ENCODE results near the gene MAD2L1. TPM values are rescaled to one million over a fixed set of nuclear protein-coding genes. Genes with fewer than 3 reads are reported as not detected.
A peak's percentile ranks its signal among the peaks of the same experiment; 100 is the strongest.
"Not testable (repeated sequence)": the region's sequence is repeated elsewhere in the genome, so short reads cannot be mapped to it uniquely, and the experiment has no call there.

Gene MAD2L1
- total and polyA plus RNA-seq, 10 donors, result 3.3 to 13.7 (median 5.0) TPM

DNA sequence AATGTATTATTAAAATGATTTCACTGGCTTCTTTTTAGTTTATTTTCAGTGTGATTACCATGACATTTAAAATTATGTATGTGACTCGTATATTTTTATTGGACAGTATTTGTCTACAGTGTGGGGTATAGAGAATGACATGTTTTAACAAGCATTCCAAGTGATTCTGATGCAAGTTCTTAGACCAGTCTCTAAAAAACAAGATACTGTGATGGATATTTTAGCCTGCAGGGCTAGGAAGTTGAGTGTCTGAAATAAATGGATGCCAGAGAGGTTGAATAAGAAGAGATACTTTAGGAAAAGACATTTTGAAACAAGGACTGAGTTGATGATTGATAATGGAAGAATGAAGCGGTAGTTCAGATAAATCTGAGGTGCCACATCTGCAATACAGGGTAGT lies 3.5 kb upstream of the MAD2L1 start:
- H3K27ac ChIP-seq, result no peak overlapping the region
- intact Hi-C loops (cut with DNase I; ENCODE audit: low total_unique reads), result no loop called here
- TF ChIP-seq POLR2A (IDR thresholded peaks at IDR 0.05), result no peak
- TF ChIP-seq POLR2AphosphoS5 (IDR thresholded peaks at IDR 0.05), result no peak
- TF ChIP-seq CTCF (IDR thresholded peaks at IDR 0.05 in 8 of 11, conservative IDR thresholded peaks at IDR 0.05 in 3 of 11), result no peak
- H3K4me1 ChIP-seq, result peaks cover 14 to 50% (median 35%) of the 10 kb centered on the region in 6 donors
- 62 to 95% (median 69%) methylated on average over 2 of the region's 2 CpGs for WGBS, 5 donors
- H3K9me3 ChIP-seq, result no peaks in the 10 kb centered on the region
- H3K4me3 ChIP-seq, result no peak overlapping the region
- H3K36me3 ChIP-seq, result no peaks in the 10 kb centered on the region
- no peaks in the 10 kb centered on the region for H3K27me3 ChIP-seq (replicated peaks in 1 of 7)
- no peak for DNase-seq

GRCh38 chr4:120065974-120066516 lies 603 bp downstream of the MAD2L1 start:
- H3K36me3 ChIP-seq, result no peaks in the 10 kb centered on the region
- TF ChIP-seq CTCF (IDR thresholded peaks at IDR 0.05 in 8 of 11, conservative IDR thresholded peaks at IDR 0.05 in 3 of 11) (no peak), POLR2AphosphoS5 (IDR thresholded peaks at IDR 0.05) (no peak), POLR2A (IDR thresholded peaks at IDR 0.05) (no peak)
- intact Hi-C loops (cut with DNase I; ENCODE audit: low total_unique reads), result no loop called here
- H3K27me3 ChIP-seq (replicated peaks in 1 of 7), result no peaks in the 10 kb centered on the region
- H3K9me3 ChIP-seq, result no peaks in the 10 kb centered on the region
- peak overlapping the region; percentile 58 to 87 (median 69) for H3K4me3 ChIP-seq
- WGBS, 5 donors, result 0 to 2% (median 1%) methylated on average over 15 of the region's 15 CpGs
- peak overlapping the region; percentile 95 to 99 (median 98) for H3K27ac ChIP-seq
- DNase-seq, result no peak
- H3K4me1 ChIP-seq, result peaks cover 14 to 58% (median 31%) of the 10 kb centered on the region in 6 donors

DNA sequence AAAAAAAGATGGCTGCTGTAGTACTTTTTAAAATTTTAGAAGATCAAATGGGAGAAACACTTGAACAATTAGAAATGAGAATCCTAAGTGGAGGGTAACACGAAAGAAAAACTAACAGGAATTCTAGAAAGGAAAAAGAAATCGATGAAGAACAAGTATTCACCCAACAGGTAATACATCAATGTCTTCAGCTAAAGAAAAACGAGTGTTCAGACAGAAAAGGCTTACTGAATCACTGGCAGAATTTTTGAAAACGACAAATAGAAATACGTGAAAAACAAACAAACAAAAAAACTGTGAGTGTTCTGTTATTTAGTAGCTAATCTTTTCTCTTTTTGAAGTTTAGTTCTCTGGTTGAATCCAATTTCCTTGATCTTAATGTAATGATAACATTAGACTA lies 1.8 kb downstream of the MAD2L1 start:
- WGBS, 5 donors, result 52 to 72% (median 67%) methylated on average over 5 of the region's 5 CpGs
- intact Hi-C loops (cut with DNase I; ENCODE audit: low total_unique reads), result no loop called here
- peaks cover 14 to 55% (median 29%) of the 10 kb centered on the region in 6 donors for H3K4me1 ChIP-seq

GRCh38 chr4:120063711-120064110 lies 2.9 kb downstream of the MAD2L1 start:
- Histone ChIP-seq H3K36me3 (peaks cover 0 to 17% (median 0%) of the 10 kb centered on the region in 6 donors), H3K4me1 (peaks cover 14 to 43% (median 28%) of the 10 kb centered on the region in 6 donors)
- H3K27me3 ChIP-seq (replicated peaks in 1 of 7); H3K9me3 ChIP-seq; H3K4me3 ChIP-seq; DNase-seq; H3K27ac ChIP-seq; intact Hi-C loops (cut with DNase I; ENCODE audit: low total_unique reads): not testable (repeated sequence)
- 90 to 96% (median 93%) methylated on average over 9 of the region's 9 CpGs for WGBS, 5 donors

More for the DNA sequence above, 1.8 kb downstream of the MAD2L1 start:
- DNase-seq, result no peak
- TF ChIP-seq POLR2AphosphoS5 (IDR thresholded peaks at IDR 0.05) (no peak), POLR2A (IDR thresholded peaks at IDR 0.05) (no peak), CTCF (IDR thresholded peaks at IDR 0.05 in 8 of 11, conservative IDR thresholded peaks at IDR 0.05 in 3 of 11) (no peak)
- Histone ChIP-seq H3K27ac (no peak overlapping the region), H3K36me3 (peaks cover 0 to 10% (median 0%) of the 10 kb centered on the region in 6 donors), H3K27me3 (replicated peaks in 1 of 7) (no peaks in the 10 kb centered on the region), H3K4me3 (no peak overlapping the region), H3K9me3 (no peaks in the 10 kb centered on the region)

All from spleen (tissue), 11 donors.